ENCODE data around the gene TAF10. TPM values are rescaled to one million over a fixed set of nuclear protein-coding genes. Genes with fewer than 3 reads are reported as not detected.

The TAF10 gene
- total RNA-seq, 1 donor from 2014 or later: 113 TPM

DNA sequence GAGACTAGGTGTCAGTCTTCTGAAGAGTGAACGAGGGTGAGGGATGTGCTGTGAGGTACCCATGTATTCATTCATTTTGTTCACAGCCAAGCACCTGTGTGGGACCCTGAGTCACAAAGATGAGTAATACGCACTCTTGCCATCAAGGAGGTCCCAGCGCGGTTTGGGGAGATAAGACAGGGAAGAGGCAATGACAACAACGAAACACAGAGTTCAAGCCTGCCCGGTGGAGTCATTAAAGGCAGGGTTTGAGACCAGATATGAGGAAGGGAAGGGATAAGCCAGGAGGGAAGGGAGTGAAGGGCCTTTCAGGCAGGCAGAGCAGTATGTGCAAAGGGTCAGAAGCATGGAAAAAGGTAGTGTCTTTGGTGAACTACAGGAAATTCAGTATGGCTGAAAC is 39.0 kb upstream of the TAF10 start:
- Histone ChIP-seq H3K4me2 (ENCODE audit: low read length) (peak overlapping the region; percentile 0), H3K27me3 (ENCODE audit: insufficient read depth, low read length) (peaks cover 43% of the 10 kb centered on the region), H4K20me1 (ENCODE audit: insufficient read depth, low read length) (peaks cover 16% of the 10 kb centered on the region), H3K9me3 (ENCODE audit: insufficient read depth, low read depth, low read length) (no peaks in the 10 kb centered on the region), H3K9ac (ENCODE audit: low read length) (no peak overlapping the region), H2AFZ (ENCODE audit: low read depth, low read length) (no peak overlapping the region), H3K79me2 (ENCODE audit: insufficient read depth, low read length) (no peaks in the 10 kb centered on the region), H3K36me3 (ENCODE audit: insufficient read depth, low read length) (no peaks in the 10 kb centered on the region), H3K4me1 (ENCODE audit: insufficient read depth, low read length) (peaks cover 19% of the 10 kb centered on the region), H3K27ac (ENCODE audit: low read depth, low read length) (no peak overlapping the region), H3K4me3 (ENCODE audit: insufficient read depth, low read depth, low read length) (no peak overlapping the region)
- Mint-ChIP-seq H3K4me1 (ENCODE audit: low read depth, unreplicated experiment) (no peaks in the 10 kb centered on the region), H3K36me3 (ENCODE audit: low read depth, unreplicated experiment) (no peaks in the 10 kb centered on the region), H3K27me3 (ENCODE audit: low read depth, unreplicated experiment) (no peaks in the 10 kb centered on the region), H3K4me3 (ENCODE audit: unreplicated experiment) (no peak overlapping the region), H3K27ac (ENCODE audit: unreplicated experiment) (no peak overlapping the region), H3K9me3 (ENCODE audit: unreplicated experiment) (no peaks in the 10 kb centered on the region)
- TF ChIP-seq EZH2 (IDR thresholded peaks at IDR 0.05; ENCODE audit: insufficient read depth, low read length): no peak
- no peak for TF ChIP-seq CTCF (IDR thresholded peaks at IDR 0.05; ENCODE audit: insufficient read depth, low read depth, low read length)
- FAIRE-seq (no peak), DNase-seq (ENCODE audit: low read depth) (peak; percentile 48)

DNA sequence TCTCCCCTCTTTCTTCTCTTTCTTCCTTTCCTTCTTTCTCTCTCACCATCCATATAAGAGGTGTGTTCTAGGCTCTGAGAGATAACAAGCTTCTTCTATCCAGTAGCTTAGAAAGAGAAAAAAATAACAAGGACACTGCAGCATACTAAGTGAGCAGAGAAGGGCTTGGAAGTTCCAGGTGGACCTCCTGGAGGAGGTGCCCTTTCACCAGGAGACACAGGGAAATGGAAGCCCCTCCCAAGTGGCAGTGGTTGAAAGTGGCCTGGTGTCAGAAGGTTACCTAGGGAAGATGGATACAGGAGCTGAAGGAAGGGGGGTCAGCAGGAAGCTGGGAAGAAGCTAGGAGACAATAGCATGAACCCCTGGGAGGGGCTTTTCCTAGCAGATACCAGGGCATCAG is 38.1 kb upstream of the TAF10 start:
- H3K9ac ChIP-seq (ENCODE audit: low read length): no peak overlapping the region
- Mint-ChIP-seq H3K9me3 (ENCODE audit: unreplicated experiment) (peaks cover under 1% of the 10 kb centered on the region), H3K27me3 (ENCODE audit: low read depth, unreplicated experiment) (peaks cover 3% of the 10 kb centered on the region), H3K4me1 (ENCODE audit: low read depth, unreplicated experiment) (no peaks in the 10 kb centered on the region), H3K27ac (ENCODE audit: unreplicated experiment) (no peak overlapping the region), H3K36me3 (ENCODE audit: low read depth, unreplicated experiment) (no peaks in the 10 kb centered on the region), H3K4me3 (ENCODE audit: unreplicated experiment) (no peak overlapping the region)
- no peaks in the 10 kb centered on the region for H3K9me3 ChIP-seq (ENCODE audit: insufficient read depth, low read depth, low read length)
- no peaks in the 10 kb centered on the region for H3K36me3 ChIP-seq (ENCODE audit: insufficient read depth, low read length)
- H2AFZ ChIP-seq (ENCODE audit: low read depth, low read length): no peak overlapping the region
- H3K27me3 ChIP-seq (ENCODE audit: insufficient read depth, low read length): peaks cover 44% of the 10 kb centered on the region
- DNase-seq (ENCODE audit: low read depth) (no peak), FAIRE-seq (no peak)
- no peak overlapping the region for H3K27ac ChIP-seq (ENCODE audit: low read depth, low read length)
- H3K4me3 ChIP-seq (ENCODE audit: insufficient read depth, low read depth, low read length): no peak overlapping the region
- H3K4me1 ChIP-seq (ENCODE audit: insufficient read depth, low read length): peaks cover 22% of the 10 kb centered on the region
- TF ChIP-seq EZH2 (IDR thresholded peaks at IDR 0.05; ENCODE audit: insufficient read depth, low read length) (no peak), CTCF (IDR thresholded peaks at IDR 0.05; ENCODE audit: insufficient read depth, low read depth, low read length) (no peak)
- no peaks in the 10 kb centered on the region for H3K79me2 ChIP-seq (ENCODE audit: insufficient read depth, low read length)
- H3K4me2 ChIP-seq (ENCODE audit: low read length): no peak overlapping the region
- peaks cover 22% of the 10 kb centered on the region for H4K20me1 ChIP-seq (ENCODE audit: insufficient read depth, low read length)

DNA sequence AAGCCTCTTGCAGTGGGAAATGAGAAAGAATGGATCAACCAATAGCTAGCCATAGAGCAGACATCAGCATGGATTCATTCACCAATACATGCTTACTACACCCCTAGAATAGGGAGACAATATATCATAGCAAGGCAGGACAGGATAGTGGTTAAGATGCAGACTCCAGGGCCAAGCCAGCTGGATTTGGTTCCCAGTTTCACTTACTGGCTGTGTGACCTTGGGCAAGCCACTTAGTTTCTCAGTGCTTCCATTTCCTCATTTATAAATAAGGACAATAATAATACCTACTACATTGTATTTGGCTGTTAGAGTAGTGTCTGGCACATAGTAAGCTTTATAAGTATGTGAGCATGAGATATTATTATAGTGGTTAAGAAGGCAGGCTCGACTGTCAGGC is 36.5 kb upstream of the TAF10 start:
- H3K36me3 Mint-ChIP-seq (ENCODE audit: low read depth, unreplicated experiment): no peaks in the 10 kb centered on the region
- H3K9me3 Mint-ChIP-seq (ENCODE audit: unreplicated experiment): peaks cover 2% of the 10 kb centered on the region
- no peak for TF ChIP-seq EZH2 (IDR thresholded peaks at IDR 0.05; ENCODE audit: insufficient read depth, low read length)
- no peak for TF ChIP-seq CTCF (IDR thresholded peaks at IDR 0.05; ENCODE audit: insufficient read depth, low read depth, low read length)
- DNase-seq (ENCODE audit: low read depth) (no peak), FAIRE-seq (no peak)
- Histone ChIP-seq H3K79me2 (ENCODE audit: insufficient read depth, low read length) (no peaks in the 10 kb centered on the region), H3K4me3 (ENCODE audit: insufficient read depth, low read depth, low read length) (no peak overlapping the region), H3K9me3 (ENCODE audit: insufficient read depth, low read depth, low read length) (no peaks in the 10 kb centered on the region), H3K4me2 (ENCODE audit: low read length) (no peak overlapping the region), H3K27ac (ENCODE audit: low read depth, low read length) (no peak overlapping the region), H3K27me3 (ENCODE audit: insufficient read depth, low read length) (peaks cover 38% of the 10 kb centered on the region), H2AFZ (ENCODE audit: low read depth, low read length) (no peak overlapping the region), H4K20me1 (ENCODE audit: insufficient read depth, low read length) (peaks cover 22% of the 10 kb centered on the region), H3K4me1 (ENCODE audit: insufficient read depth, low read length) (peaks cover 22% of the 10 kb centered on the region), H3K36me3 (ENCODE audit: insufficient read depth, low read length) (no peaks in the 10 kb centered on the region), H3K9ac (ENCODE audit: low read length) (no peak overlapping the region)
- no peak overlapping the region for H3K4me3 Mint-ChIP-seq (ENCODE audit: unreplicated experiment)
- H3K4me1 Mint-ChIP-seq (ENCODE audit: low read depth, unreplicated experiment): no peaks in the 10 kb centered on the region
- H3K27me3 Mint-ChIP-seq (ENCODE audit: low read depth, unreplicated experiment): peaks cover 7% of the 10 kb centered on the region
- no peak overlapping the region for H3K27ac Mint-ChIP-seq (ENCODE audit: unreplicated experiment)
